Astrocyte of the spinal cord (primary cell): Measurements from ENCODE around the gene PRPS1.

Experiments used
- DNase-seq: peaks from one replicate; pipeline ENCODE4 v3.0.0; 2011; ENCODE audit warnings: low read depth, low spot score
- H3K4me3 ChIP-seq: 2 replicates; pipeline ENCODE4 v1.5.1; 2011; ENCODE audit warnings: low read depth, mild to moderate bottlenecking, low read length, moderate library complexity
- CTCF ChIP-seq: IDR thresholded peaks from 2 replicates; pipeline ENCODE4 v1.5.1; 2012; ENCODE audit warnings: low read depth, mild to moderate bottlenecking, low read length, inconsistent platforms
- in situ Hi-C: cut with HindIII; loops from 2 replicates; pipeline ENCODE4 v1.10.0; 2017; ENCODE audit warnings: low sequenced_read_pairs

PRPS1 gene

GRCh38 chrX:107597791-107598190 is 30.5 kb upstream of the PRPS1 start:
- TF ChIP-seq CTCF, result no peak
- in situ Hi-C loops, result no loop called here
- no peak overlapping the region for H3K4me3 ChIP-seq
- no peak for DNase-seq

- no peak for TF ChIP-seq CTCF
- in situ Hi-C loops, result no loop called here
- DNase-seq, result no peak
- no peak overlapping the region for H3K4me3 ChIP-seq
These were observed 28.9 kb upstream of the PRPS1 start for GRCh38 chrX:107599450-107599861.

- no peak for TF ChIP-seq CTCF
- in situ Hi-C loops, result no loop called here
- DNase-seq, result no peak
These were observed 27.9 kb upstream of the PRPS1 start for GRCh38 chrX:107600366-107600765.

GRCh38 chrX:107601326-107601725 is 27.0 kb upstream of the PRPS1 start:
- TF ChIP-seq CTCF, result no peak
- DNase-seq, result no peak
- in situ Hi-C loops, result no loop called here
- H3K4me3 ChIP-seq, result no peak overlapping the region

More at GRCh38 chrX:107600366-107600765, 27.9 kb upstream of the PRPS1 start:
- H3K4me3 ChIP-seq, result no peak overlapping the region

- DNase-seq, result no peak
- no peak overlapping the region for H3K4me3 ChIP-seq
- in situ Hi-C loops, result no loop called here
- no peak for TF ChIP-seq CTCF
These were observed 26.6 kb upstream of the PRPS1 start for GRCh38 chrX:107601759-107602158.

- TF ChIP-seq CTCF, result no peak
- in situ Hi-C loops, result no loop called here
- DNase-seq, result no peak
- no peak overlapping the region for H3K4me3 ChIP-seq
These were observed 25.5 kb upstream of the PRPS1 start for GRCh38 chrX:107602694-107603239.
